HepG2 (cell line): ENCODE data around the gene MYORG. TPM values are rescaled to one million over a fixed set of nuclear protein-coding genes. Genes with fewer than 3 reads are reported as not detected.

Experiments used
- ATAC-seq: fragments of 200-7000 bp; cut with Tn5 transposase; 3 replicates; pipeline ENCODE4 v1.9.1; 2020; ENCODE audit warnings: mild to moderate bottlenecking, moderate library complexity
- BruUV-seq: library from RNA; stranded (reverse); fragments of 400-500 nt; replicated peaks from 2 replicates; lab custom pipeline; 2021; lab: Mats Ljungman, UMichigan
- CTCF ChIA-PET: fragments of 300-600 bp; formaldehyde crosslinking; extraction: SDS; loops from one replicate; lab custom pipeline; 2021; ENCODE audit warnings: low total read pairs, inconsistent platforms, low intra/inter-chr PET ratio; lab: Yijun Ruan, JAX
- POLR2A ChIA-PET: fragments of 350-600 bp; sonication (Branson Sonifier 250); formaldehyde crosslinking; loops from one replicate; lab custom pipeline; 2020; ENCODE audit warnings: antibody characterized with exemption, inconsistent platforms; lab: Yijun Ruan, JAX
- DNase-seq: peaks from one replicate; pipeline ENCODE4 v3.0.0-alpha.2; 2015; ENCODE audit warnings: low spot score
- FAIRE-seq: peaks from 3 replicates; lab custom pipeline; 2011; peaks lifted over from hg19 to GRCh38; lab: Jason Lieb, UNC
- H2AFZ ChIP-seq: one replicate; pipeline ENCODE4 v1.6.1; 2011; ENCODE audit warnings: low read length, inconsistent platforms
- H3K27ac ChIP-seq: fragments of 300-600 bp; 3 replicates; pipeline ENCODE4 v1.8.0; 2011; ENCODE audit warnings: mixed run types, mild to moderate bottlenecking, mixed read lengths, low read length, inconsistent platforms; ENCODE audit not compliant: insufficient read depth; ENCODE audit errors: extremely low read length
- H3K27me3 ChIP-seq, 2 experiments: fragments of 200-600 bp in 1 of 2; 2 replicates in 1 of 2; 3 replicates in 1 of 2; pipeline versions ENCODE4 v1.6.0 to v1.8.0; 2011; ENCODE audit warnings: low read length in 2 of 2, mild to moderate bottlenecking in 2 of 2, moderate library complexity in 2 of 2, inconsistent platforms in 1 of 2; ENCODE audit not compliant: insufficient read depth in 2 of 2, control insufficient read depth in 1 of 2
- H3K36me3 ChIP-seq, 2 experiments: fragments of 200-600 bp in 1 of 2; replicated peaks in 1 of 2; 2 replicates in 1 of 2; 3 replicates in 1 of 2; pipeline versions ENCODE4 v1.5.1 to v1.8.0; 2011; ENCODE audit warnings: low read length in 2 of 2, inconsistent platforms in 1 of 2; ENCODE audit not compliant: insufficient read depth in 2 of 2, control insufficient read depth in 1 of 2
- H3K4me1 ChIP-seq: 2 replicates; pipeline ENCODE4 v1.5.1; 2012; ENCODE audit warnings: low read length, inconsistent platforms; ENCODE audit not compliant: insufficient read depth
- H3K4me2 ChIP-seq: 2 replicates; pipeline ENCODE4 v1.6.0; 2011; ENCODE audit warnings: low read depth, low read length, inconsistent platforms
- H3K4me3 ChIP-seq, 3 experiments: fragments of 200-600 bp in 1 of 3; sonication (generic), shearing (Covaris generic) in 1 of 3; replicated peaks in 1 of 3; 2 replicates each; pipeline ENCODE4 v1.5.1; 2011 to 2016; ENCODE audit warnings: low read length in 3 of 3, inconsistent platforms in 2 of 3, low read depth in 2 of 3, mild to moderate bottlenecking in 2 of 3, control low read depth in 1 of 3, mixed read lengths in 1 of 3; ENCODE audit not compliant: insufficient read depth in 1 of 3
- H3K79me2 ChIP-seq: one replicate; pipeline ENCODE4 v1.6.1; 2011; ENCODE audit warnings: low read length, inconsistent platforms; ENCODE audit not compliant: insufficient read depth
- H3K9ac ChIP-seq: 2 replicates; pipeline ENCODE4 v1.6.0; 2011; ENCODE audit warnings: mild to moderate bottlenecking, low read depth, low read length, inconsistent platforms; ENCODE audit not compliant: insufficient read depth
- H3K9me3 ChIP-seq: 2 replicates; pipeline ENCODE4 v1.5.1; 2012; ENCODE audit warnings: mild to moderate bottlenecking, low read length
- H4K20me1 ChIP-seq: 2 replicates; pipeline ENCODE4 v1.6.0; 2011; ENCODE audit warnings: inconsistent platforms, mild to moderate bottlenecking, low read length, moderate library complexity; ENCODE audit not compliant: insufficient read depth
- ERF ChIP-seq: IDR thresholded peaks from 2 replicates; pipeline ENCODE4 v1.6.1; 2018; ENCODE audit warnings: missing biosample characterization, missing genetic modification reagents
- FOSL2 ChIP-seq: sonication (generic); formaldehyde crosslinking; IDR thresholded peaks from 2 replicates; pipeline ENCODE4 v1.4.0; 2020; ENCODE audit warnings: missing genetic modification reagents
- FOXP1 ChIP-seq, 2 experiments: fragments of 450-650 bp in 1 of 2; IDR thresholded peaks; 2 replicates each; pipeline ENCODE4 v1.6.1; 2017 to 2018; ENCODE audit warnings: antibody characterized with exemption in 1 of 2
- HNRNPL ChIP-seq: fragments of 200-400 bp; formaldehyde crosslinking; IDR thresholded peaks from 2 replicates; pipeline ENCODE4 v1.6.1; 2017; ENCODE audit warnings: mild to moderate bottlenecking, low read depth, low read length
- KMT2B ChIP-seq: IDR thresholded peaks from 2 replicates; pipeline ENCODE4 v1.6.1; 2016; ENCODE audit warnings: missing genetic modification reagents, missing compliant biosample characterization
- MTA1 ChIP-seq: sonication (generic); formaldehyde crosslinking; IDR thresholded peaks from 2 replicates; pipeline ENCODE4 v1.4.0; 2020; ENCODE audit warnings: missing genetic modification reagents, mild to moderate bottlenecking, borderline replicate concordance
- POGK ChIP-seq: sonication (generic); formaldehyde crosslinking; conservative IDR thresholded peaks from 2 replicates; pipeline ENCODE4 v1.8.0; 2022; ENCODE audit warnings: mild to moderate bottlenecking, moderate library complexity, missing genetic modification reagents
- POLR2AphosphoS2 ChIP-seq: IDR thresholded peaks from 2 replicates; pipeline ENCODE4 v1.6.1; 2011; ENCODE audit warnings: low read depth, low read length, improper control_type of control experiment
- RAD21 ChIP-seq: fragments of 450-650 bp; formaldehyde crosslinking; IDR thresholded peaks from 2 replicates; pipeline ENCODE4 v1.5.0; 2020; ENCODE audit warnings: mild to moderate bottlenecking
- SATB2 ChIP-seq: sonication (generic); formaldehyde crosslinking; IDR thresholded peaks from 2 replicates; pipeline ENCODE4 v1.5.0; 2020; ENCODE audit warnings: missing genetic modification reagents
- SRSF9 ChIP-seq: fragments of 200-400 bp; formaldehyde crosslinking; IDR thresholded peaks from 2 replicates; pipeline ENCODE4 v1.6.1; 2018; ENCODE audit warnings: borderline replicate concordance, mild to moderate bottlenecking, low read depth, low read length; ENCODE audit not compliant: insufficient read depth, poor library complexity, severe bottlenecking
- THAP9 ChIP-seq: sonication (generic); formaldehyde crosslinking; IDR thresholded peaks from 2 replicates; pipeline ENCODE4; 2020; ENCODE audit warnings: missing genetic modification reagents, mild to moderate bottlenecking, borderline replicate concordance
- TMF1 ChIP-seq: sonication (generic); formaldehyde crosslinking; IDR thresholded peaks from 2 replicates; pipeline ENCODE4 v1.8.1; 2022; ENCODE audit warnings: low read depth, missing genetic modification reagents
- U2AF2 ChIP-seq: fragments of 200-400 bp; formaldehyde crosslinking; IDR thresholded peaks from 2 replicates; pipeline ENCODE4 v1.6.1; 2017; ENCODE audit warnings: low read depth, mild to moderate bottlenecking, low read length
- ZFX ChIP-seq: sonication (generic); formaldehyde crosslinking; IDR thresholded peaks from 2 replicates; pipeline ENCODE4 v1.4.0; 2020; ENCODE audit warnings: mild to moderate bottlenecking, low read depth, missing genetic modification reagents, moderate library complexity
- ZNF543 ChIP-seq: sonication (generic); formaldehyde crosslinking; IDR thresholded peaks from 2 replicates; pipeline ENCODE4 v1.4.0; 2020; ENCODE audit warnings: mild to moderate bottlenecking, missing genetic modification reagents
- ZNF713 ChIP-seq: sonication (generic); formaldehyde crosslinking; IDR thresholded peaks from 2 replicates; pipeline ENCODE4 v1.4.0; 2020; ENCODE audit warnings: mild to moderate bottlenecking, missing genetic modification reagents
- ZSCAN29 ChIP-seq: sonication (generic); formaldehyde crosslinking; conservative IDR thresholded peaks from 2 replicates; pipeline ENCODE4 v1.4.0; 2020; ENCODE audit warnings: mild to moderate bottlenecking, missing genetic modification reagents
- WGBS: methylation state at CpG from one replicate; pipeline ENCODE4 v1.1.6; 2017; ENCODE audit warnings: low lambda C conversion rate; 5-methylcytosine and 5-hydroxymethylcytosine counted together
- in situ Hi-C: cut with HindIII; loops from 2 replicates; pipeline ENCODE4 v1.10.0; 2017; ENCODE audit warnings: low pct_unique_long_range_greater_than_20kb; ENCODE audit not compliant: extremely low pct_ligation_motif_present
- intact Hi-C: fragments of 100-400 bp; cut with micrococcal nuclease; formaldehyde crosslinking; loops from one replicate; pipeline ENCODE4 v1.10.0; 2022; ENCODE audit not compliant: unreplicated experiment
- polyA plus RNA-seq, 8 experiments: library from polyadenylated mRNA; depleted of rRNA in 3 of 8; stranded (reverse) in 7 of 8; unstranded in 1 of 8; fragments of >200 nt; fragmentation: Illumina TruSeq in 4 of 8; extraction: Trizol in 4 of 8; gene quantifications; 2 replicates each; pipeline versions ENCODE4 v1.2.1 to v1.2.3, GENCODE V29; 2011 to 2016; ENCODE audit warnings: low read depth in 4 of 8, missing spikeins in 1 of 8, mixed read lengths in 1 of 8; ENCODE audit not compliant: insufficient read depth in 1 of 8
- total RNA-seq, 5 experiments: library from RNA; depleted of rRNA; stranded (reverse); fragments of >200 nt; fragmentation: Illumina TruSeq; extraction: Trizol; gene quantifications; 2 replicates each; pipeline ENCODE4 v1.2.3, GENCODE V29; 2016; ENCODE audit warnings: low read depth in 1 of 5
- TF ChIP-seq, protein P1 (sequence below): sonication (generic); formaldehyde crosslinking; IDR thresholded peaks from 2 replicates; pipeline ENCODE4 v1.4.0; 2020; ENCODE audit warnings: mild to moderate bottlenecking, missing genetic modification reagents

The MYORG gene
- total and polyA plus RNA-seq, 2 of the 13 experiments (the other 11 are each of a cell fraction or from before 2014, with no cell fraction given), result 11.1 to 22.4 TPM

DNA sequence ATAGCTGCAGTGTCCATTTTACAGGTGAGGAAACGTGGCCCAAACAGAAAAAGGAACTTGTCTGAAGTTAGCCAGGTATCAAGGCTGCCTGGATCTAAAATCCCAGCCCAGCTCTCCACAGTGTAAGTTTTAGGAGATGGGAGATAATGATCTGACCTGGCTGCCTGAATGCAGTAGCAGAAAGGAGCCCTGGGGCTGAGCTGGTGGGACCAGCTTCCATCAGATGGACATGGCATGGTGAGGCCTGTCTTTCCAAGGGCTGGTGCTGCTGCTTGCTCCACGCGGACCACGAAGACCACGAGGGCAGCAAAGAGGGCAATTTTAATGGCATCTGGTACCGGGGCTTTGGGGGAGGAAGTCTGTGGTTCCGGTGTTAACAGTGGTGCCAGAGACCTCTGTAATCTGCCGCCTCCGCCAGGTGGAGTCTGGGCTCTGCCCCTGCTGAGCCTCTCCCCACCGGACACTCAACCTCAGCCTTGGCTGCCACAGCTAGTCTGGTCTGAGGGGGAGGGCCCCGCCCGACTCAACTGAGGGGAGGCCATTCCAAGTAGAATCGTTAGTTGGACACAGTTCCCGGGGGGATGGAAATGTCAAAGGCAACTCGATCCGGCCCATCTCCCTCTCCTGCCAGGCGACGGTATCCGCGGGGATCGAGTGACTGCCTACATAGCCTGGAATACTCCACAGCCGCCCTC is 650 bp downstream of the MYORG start:
- peak; percentile 52 for ATAC-seq
- Histone ChIP-seq H3K9ac (peak overlapping the region; percentile 68), H3K27me3 (no peaks in the 10 kb centered on the region; a peak in 1 of 5 replicates), H3K4me3 (peak overlapping the region; percentile 73 to 90 (median 79)), H2AFZ (no peak overlapping the region), H3K4me2 (peak overlapping the region; percentile 99), H3K27ac (peak overlapping the region; percentile 85), H3K36me3 (peaks cover 9 to 14% of the 10 kb centered on the region in 2 experiments; a peak in 4 of 5 replicates), H4K20me1 (no peaks in the 10 kb centered on the region), H3K4me1 (peaks cover 54% of the 10 kb centered on the region), H3K79me2 (peaks cover 22% of the 10 kb centered on the region), H3K9me3 (no peaks in the 10 kb centered on the region)
- DNase-seq, result peak; percentile 69
- TSS peak; percentile 60 for BruUV-seq
- intact Hi-C loops, result loop anchor here (5.0 kb wide), 1 partner anchor 124 kb away; no protein-coding TSS in a partner anchor
- peak; percentile 62 for FAIRE-seq
- CTCF ChIA-PET, result interaction anchor here (7.2 kb wide), 1 partner anchor 44 kb away, joined by 143 read pairs; the partner anchor contains the start of genes KIF24 and NUDT2
- in situ Hi-C loops, result loop anchor here (5.0 kb wide), 1 partner anchor 44 kb away; no protein-coding TSS in a partner anchor
- POLR2A ChIA-PET, result interaction anchor here (1.2 to 9.2 kb wide), 11 partner anchors 10 to 261 kb away, joined by 3 to 162 read pairs (median 7); partner anchors contain the start of gene SIGMAR1
- 3% methylated on average over 8 of the region's 22 CpGs for WGBS
- TF ChIP-seq ERF (CRISPR knock-in tag) (no peak; the same call in 1 of the 2 replicates), HNRNPL (0 out of 2 replicates have a peak, but pooled peaks have one; percentile 43), ZNF713 (no peak), ZNF543 (CRISPR knock-in tag) (peak; percentile 56), U2AF2 (no peak), POGK (peak; percentile 22; the same call in 1 of the 2 replicates), TMF1 (CRISPR knock-in tag) (no peak), FOSL2 (no peak), ZSCAN29 (CRISPR knock-in tag) (0 out of 2 replicates have a peak, but pooled peaks have one; percentile 23), ZFX (CRISPR knock-in tag) (peak; percentile 41; the same call in 1 of the 2 replicates), MTA1 (CRISPR knock-in tag) (no peak), KMT2B (CRISPR knock-in tag) (no peak), SATB2 (CRISPR knock-in tag) (no peak), RAD21 (CRISPR knock-in tag) (peak; percentile 72; the same call in 1 of the 2 replicates), THAP9 (CRISPR knock-in tag) (peak; percentile 97), FOXP1 (IDR thresholded peaks at IDR 0.05) (no peak), FOXP1 (CRISPR knock-in tag; IDR thresholded peaks at IDR 0.05) (no peak), SRSF9 (no peak), POLR2AphosphoS2 (no peak)
- TF ChIP-seq, protein P1, sequence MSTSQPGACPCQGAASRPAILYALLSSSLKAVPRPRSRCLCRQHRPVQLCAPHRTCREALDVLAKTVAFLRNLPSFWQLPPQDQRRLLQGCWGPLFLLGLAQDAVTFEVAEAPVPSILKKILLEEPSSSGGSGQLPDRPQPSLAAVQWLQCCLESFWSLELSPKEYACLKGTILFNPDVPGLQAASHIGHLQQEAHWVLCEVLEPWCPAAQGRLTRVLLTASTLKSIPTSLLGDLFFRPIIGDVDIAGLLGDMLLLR, result no peak
